ENCODE measurements around the gene SHC1.

Gene SHC1

DNA sequence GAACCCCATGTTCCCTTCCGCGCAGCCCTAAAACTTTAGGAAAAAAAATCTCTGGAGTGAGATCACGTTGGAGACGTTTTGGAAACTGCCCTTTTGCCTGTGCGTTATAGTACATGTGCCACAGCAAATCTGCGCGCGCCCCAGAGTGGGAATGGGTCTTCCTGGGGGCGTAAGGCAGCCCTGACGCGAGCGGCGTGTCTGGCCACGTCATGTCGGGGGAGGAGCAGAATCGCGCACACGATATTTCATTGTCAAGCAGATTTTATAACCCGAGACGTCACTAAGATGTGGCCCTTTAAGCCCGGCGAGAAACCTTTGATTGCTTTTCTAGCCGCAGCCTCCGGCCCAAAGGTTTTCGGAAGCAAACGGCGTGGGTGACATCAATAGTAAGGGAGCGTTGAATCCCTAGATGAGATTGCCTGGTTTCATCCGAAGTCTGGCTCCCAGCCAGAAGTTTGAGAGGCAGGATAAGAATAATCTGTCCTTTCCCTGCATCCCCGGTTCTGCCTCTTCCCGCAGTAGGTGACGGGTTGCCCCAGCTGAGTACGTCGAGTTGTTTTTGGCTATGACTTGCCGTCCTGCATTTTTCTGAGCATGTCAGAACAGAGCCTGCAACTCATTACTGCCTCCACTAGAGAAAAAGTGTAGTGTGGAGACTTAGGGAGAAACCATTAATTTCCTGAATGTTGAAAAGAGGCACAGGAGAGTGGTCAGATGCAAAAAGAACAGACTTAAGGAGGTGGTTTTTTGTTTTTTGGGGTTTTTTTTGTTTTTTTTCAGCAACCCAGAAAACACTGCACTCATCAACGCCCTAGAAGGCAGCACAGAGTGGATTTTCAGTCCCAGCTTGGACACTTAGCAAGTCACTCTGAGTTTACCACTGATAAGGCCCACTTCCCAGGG is 33.2 kb downstream of the SHC1 start:
- peak; percentile 90 for DNase-seq (ENCODE audit: low spot score)

DNA sequence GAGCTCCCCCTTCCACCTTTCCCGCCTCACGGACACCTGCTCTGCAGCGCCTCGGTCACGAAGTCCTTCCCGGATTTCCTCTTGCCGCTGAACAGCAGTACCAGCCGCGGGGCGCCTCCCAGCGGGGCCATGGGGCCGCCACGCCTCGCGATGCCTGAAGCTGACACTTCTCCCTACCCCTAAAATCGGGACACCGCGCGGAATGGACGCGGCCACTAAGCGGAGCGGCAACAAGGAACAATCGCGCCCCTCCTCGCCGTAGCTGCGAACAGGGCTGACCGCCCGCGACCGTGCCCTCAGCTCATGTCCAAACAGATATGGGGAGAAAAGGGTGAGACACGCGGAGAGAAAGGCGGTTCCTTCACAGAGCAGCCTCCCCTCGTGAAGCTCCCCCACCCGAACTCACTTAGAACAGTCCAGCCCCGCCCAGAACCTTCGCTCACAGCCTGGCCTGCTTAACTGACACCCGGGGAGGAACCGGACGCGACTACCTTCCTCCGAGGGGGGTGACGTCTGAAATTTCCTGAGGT is 33.9 kb downstream of the SHC1 start, which contains the start of gene PMVK:
TSS of gene PMVK (minus strand) at position 165 of the 530 bp plus-strand sequence. CDS start at position 131, 34 bp downstream.
- DNase-seq (ENCODE audit: low spot score) = peak; percentile 94

DNA sequence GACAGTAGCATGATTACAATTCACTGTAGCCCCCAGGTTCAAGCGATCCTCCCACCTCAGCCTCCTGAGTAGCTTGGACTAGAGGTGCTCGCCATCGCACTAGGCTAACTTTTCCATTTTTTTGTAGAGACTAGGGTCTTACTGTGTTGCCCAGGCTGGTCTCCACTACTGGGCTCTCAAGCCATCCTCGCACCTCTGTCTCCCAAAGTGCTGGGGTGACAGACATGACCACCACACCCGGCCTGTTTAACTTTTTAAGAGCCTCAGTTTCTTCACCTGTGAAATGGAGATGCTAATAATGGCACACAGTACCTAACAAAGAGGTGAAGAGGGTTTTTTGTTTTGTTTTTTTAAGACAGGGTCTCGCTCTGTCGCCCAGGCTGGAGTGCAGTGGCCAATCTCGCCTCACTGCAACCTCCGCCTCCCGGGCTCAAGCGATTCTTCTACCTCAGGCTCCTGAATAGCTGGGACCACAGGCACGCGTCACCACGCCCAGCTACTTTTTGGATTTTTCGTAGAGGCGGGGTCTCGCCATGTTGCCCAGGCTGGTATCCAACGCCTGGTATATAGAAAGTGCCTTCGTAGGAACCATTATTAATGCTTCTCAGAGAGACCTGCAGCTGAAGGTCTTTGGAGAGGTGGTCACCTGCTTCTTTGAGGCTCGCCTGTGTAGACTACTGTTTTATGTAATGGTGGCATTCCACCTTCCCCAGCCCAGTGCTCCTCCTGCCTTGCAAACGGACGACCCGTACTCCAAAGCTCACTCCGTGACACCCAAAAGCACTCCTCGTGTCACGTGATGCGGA is 34.6 kb downstream of the SHC1 start:
- DNase-seq (ENCODE audit: low spot score) = peak; percentile 35

DNA sequence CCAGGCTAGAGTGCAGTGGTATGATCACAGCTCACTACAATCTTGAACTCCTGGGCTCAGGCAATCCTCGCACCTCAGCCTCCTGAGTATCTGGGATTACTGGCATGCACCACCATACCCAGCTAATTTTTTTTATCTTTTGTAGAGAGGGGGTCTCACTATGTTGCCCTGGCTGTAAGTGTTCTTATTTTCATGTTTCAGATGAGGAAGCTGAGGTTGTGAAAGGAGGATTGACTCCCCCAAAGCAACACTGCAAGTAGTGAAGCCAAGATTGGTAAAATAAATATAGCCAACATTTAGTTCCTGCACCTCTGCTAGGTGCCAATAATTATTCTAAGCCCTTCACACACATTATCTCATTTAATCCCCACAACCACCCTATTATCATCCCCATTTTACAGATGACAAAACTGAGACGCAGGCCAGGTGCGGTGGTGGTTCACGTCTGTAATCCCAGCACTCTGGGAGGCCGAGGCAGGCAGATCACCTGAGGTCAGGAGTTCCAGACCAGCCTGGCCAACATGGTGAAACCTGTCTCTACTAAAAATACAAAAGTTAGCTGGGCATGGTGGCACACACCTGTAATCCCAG is 36.1 kb downstream of the SHC1 start:
- DNase-seq (ENCODE audit: low spot score) = no peak

DNA sequence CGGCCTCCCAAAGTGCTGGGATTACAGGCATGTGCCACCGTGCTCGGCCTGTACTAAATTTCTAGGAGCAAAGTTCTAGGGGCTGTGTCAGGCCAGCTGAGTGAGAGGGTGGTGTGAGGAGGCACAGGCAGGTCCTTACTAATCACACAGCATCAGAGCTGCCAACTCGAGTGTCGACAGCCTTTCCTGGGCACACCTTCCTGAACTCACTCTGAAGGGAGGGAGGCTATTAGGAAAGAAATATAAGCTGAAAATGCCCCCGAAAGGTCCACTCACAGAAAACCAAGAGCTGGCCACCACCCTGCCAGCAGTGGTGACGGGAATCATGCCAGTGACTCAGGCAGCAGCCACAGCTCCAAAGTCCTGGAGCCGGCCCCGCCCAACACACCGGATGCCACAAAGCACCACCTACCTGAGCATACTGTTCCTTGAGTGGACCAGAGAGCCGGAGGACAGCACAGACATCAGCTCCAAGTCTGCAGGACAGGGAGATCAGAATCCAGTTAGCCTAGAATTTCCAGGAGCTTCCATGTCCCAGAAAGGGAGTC is 38.5 kb downstream of the SHC1 start:
- DNase-seq (ENCODE audit: low spot score) = peak; percentile 72

DNA sequence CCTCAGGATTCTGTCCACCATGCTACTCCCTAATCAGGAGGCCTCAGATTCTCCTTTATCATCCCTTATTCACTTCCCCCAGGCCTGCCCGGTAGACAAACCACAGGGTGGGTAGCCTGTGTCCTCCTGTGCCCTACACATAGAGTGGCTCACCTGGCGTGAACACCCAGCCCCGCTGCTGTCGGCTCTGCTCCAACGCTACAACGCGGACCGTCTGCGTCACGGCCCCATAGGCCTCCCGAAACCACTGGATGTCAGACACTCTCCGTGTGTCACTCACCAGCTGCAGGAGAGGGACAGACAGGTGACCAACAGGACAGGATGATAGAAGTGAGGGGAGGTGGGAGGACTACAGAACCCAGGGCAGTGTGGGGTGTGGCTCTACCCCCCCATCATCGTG is 44.3 kb downstream of the SHC1 start:
- no peak for DNase-seq (ENCODE audit: low spot score)

DNA sequence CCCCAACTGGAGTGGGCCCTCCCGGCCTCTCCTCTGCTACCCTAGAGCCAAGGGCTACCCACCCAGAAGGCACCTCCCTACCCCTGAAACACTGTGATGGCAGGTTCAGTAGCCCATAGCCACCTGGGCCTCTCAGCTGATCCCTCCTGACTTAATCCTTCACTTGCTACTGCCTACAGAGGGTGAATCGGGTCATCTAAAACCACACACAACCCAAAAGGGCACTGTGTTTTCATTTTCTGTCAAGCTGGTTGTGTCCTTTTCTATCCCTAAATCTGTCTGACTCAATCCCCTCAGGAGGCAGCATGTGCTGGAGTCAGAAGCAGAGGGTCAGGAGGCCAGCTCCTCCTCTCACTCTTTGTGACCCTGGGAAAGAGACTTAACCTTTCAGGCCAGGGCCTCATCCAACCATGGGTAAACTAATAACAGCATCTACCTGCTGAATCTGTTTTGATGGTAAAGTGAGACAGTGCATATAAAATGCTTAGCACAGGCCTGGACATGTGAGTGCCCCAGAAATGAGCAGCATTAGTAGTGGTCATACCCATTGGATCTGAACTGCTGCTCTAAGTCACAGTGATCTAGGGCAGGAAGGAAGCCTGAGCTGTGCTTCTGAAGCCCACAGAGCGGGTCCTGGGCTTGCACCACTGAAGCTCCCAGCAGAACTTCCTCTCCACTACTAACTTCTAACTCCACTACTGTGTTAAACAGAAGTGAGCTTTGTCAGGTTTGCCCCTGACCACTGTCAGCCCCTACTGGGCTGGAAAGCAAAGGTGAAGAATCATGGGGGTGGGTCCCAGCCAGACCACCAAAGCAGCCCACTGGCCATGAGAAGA is 45.0 kb downstream of the SHC1 start:
- DNase-seq (ENCODE audit: low spot score) = no peak

DNA sequence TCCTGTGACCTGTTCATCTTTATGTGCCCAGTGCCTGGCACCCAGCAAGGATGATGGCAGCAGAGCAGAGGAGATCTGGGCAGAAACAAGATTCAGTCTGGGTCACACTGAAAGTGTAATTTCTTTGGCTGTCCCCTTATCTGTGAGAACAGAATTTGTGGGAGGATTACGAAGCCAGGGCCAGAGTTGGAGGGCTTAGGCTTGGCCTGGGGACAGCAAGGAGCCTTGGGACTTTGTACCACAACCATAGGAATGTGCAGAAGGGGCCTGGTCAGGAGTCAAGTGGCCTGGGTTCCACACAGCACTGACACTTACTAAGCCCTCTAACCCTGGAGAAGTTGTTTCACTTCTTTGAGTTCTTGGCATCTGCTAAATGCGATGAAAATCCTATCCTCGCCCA is 46.9 kb downstream of the SHC1 start:
- DNase-seq (ENCODE audit: low spot score) = no peak

DNA sequence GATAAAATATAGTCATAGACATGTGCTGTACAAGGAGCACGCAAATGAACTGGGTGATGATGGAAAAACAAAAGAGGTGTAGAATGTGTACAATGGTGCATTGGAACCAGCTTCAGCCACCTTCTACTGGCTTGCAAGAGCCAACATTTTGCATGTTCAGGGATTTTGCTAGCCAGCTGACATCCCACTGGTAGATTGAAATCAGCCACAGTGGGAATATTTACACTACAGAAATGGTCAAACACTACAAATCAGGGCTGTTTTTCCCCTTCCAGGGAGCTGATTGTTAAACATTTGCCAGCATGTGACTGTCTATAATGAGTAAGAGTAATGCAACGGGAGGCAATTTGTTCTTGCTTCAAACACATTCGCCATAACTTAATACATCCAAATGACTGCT is 57.3 kb downstream of the SHC1 start:
- DNase-seq (ENCODE audit: low spot score) = no peak

DNA sequence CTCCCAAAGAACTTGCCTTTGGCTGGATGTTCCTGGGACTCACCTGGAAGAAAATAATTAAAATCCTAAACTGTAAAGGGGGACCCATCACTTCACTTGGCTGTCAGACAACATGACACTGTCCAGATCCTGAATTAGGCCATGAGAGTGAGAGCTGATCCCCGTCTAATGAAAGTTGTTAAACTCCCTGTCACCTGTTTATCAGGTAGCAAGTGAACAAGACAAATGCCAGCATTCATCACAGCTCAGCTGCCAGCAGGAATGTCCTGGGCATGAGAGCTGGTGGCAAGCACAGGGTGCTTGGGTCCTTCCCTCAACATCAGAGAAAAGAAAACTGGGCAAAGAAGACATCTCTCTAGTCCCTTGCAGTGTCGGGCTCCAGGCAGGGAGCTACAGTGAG is 57.8 kb downstream of the SHC1 start:
- no peak for DNase-seq (ENCODE audit: low spot score)

Measured in kidney tubule cell (primary cell).